Right renal pelvis (tissue), 4 donors: ENCODE results near the gene TAS2R4. TPM values are rescaled to one million over a fixed set of nuclear protein-coding genes. Genes with fewer than 3 reads are reported as not detected.
"Not testable (repeated sequence)": the region's sequence is repeated elsewhere in the genome, so short reads cannot be mapped to it uniquely, and the experiment has no call there.

Experiments
- DNase-seq, 4 donors: peaks; one replicate each; pipeline ENCODE4 v3.0.0-alpha.2; 2013; ENCODE audit warnings: low read depth in 4 of 4, low spot score in 3 of 4, missing footprints in 1 of 4
- polyA plus RNA-seq, 4 donors: library from polyadenylated mRNA; unstranded; fragments of 120-200 nt; gene quantifications; one replicate each; pipeline ENCODE4 v1.2.1, GENCODE V29; 2013; ENCODE audit not compliant: insufficient read length in 4 of 4

TAS2R4 gene
- polyA plus RNA-seq, 4 donors = 1.2 to 2.4 (median 1.4) TPM

GRCh38 chr7:141820067-141820466, 43.6 kb downstream of the TAS2R4 start:
- no peak for DNase-seq

DNA sequence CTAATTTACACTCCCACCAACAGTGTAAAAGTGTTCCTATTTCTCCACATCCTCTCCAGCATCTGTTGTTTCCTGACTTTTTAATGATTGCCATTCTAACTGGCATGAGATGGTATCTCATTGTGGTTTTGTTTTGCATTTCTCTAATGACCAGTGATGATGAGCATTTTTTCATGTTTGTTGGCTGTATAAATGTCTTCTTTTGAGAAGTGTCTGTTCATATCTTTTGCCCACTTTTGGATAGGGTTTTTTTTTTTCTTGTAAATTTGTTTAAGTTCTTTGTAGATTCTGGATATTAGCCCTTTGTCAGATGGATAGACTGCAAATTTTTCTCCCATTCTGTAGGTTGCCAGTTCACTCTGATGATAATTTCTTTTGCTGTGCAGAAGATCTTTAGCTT, 46.0 kb downstream of the TAS2R4 start:
- DNase-seq = not testable (repeated sequence)

Other genes with a start within 250 kb of the TAS2R4 start
- gene AGK, start 225.3 kb upstream of the TAS2R4 start, polyA plus RNA-seq = 10 to 100 TPM; 35.2 to 40.8 (median 39.3) TPM
- 10 to 100 TPM; 24.8 to 30.9 (median 27.7) TPM for gene DENND11, start 74.5 kb upstream of the TAS2R4 start, polyA plus RNA-seq
- under 1 TPM; 0.21 to 0.43 (median 0.31) TPM for gene WEE2, start 68.3 kb upstream of the TAS2R4 start, polyA plus RNA-seq
- 100 to 1,000 TPM; 126 to 157 (median 142) TPM for gene SSBP1, start 38.3 kb upstream of the TAS2R4 start, polyA plus RNA-seq
- under 1 TPM; 0.33 to 0.91 (median 0.42) TPM for gene TAS2R3, start 12.6 kb upstream of the TAS2R4 start, polyA plus RNA-seq
- 1 to 10 TPM; 1.8 to 4.1 (median 2.1) TPM for gene TAS2R5, start 13.5 kb downstream of the TAS2R4 start, polyA plus RNA-seq
- under 1 TPM; 0.11 to 0.30 (median 0.18) TPM for gene PRSS37, start 64.8 kb downstream of the TAS2R4 start, polyA plus RNA-seq
- not detected for gene OR9A4, start 139.7 kb downstream of the TAS2R4 start, polyA plus RNA-seq
- gene CLEC5A, start 170.3 kb downstream of the TAS2R4 start, polyA plus RNA-seq = under 1 TPM; 0.20 to 0.55 (median 0.41) TPM
- gene TAS2R38, start 197.1 kb downstream of the TAS2R4 start, polyA plus RNA-seq = under 1 TPM in 2 of 4 donors, not detected in 2; 0.15 to 0.23 TPM
- gene MGAM, start 219.2 kb downstream of the TAS2R4 start, polyA plus RNA-seq = 10 to 100 TPM; 12.1 to 29.5 (median 16.8) TPM